Measurements from ENCODE around the gene CD44.

CD44 gene

GRCh38 chr11:35160902-35161597 lies 22.1 kb downstream of the CD44 start:
- DNase-seq: no peak

GRCh38 chr11:35162745-35163144 lies 23.8 kb downstream of the CD44 start:
- no peak for DNase-seq

- no peak for DNase-seq
These were observed 24.2 kb downstream of the CD44 start for GRCh38 chr11:35163209-35163608.

- DNase-seq: no peak
These were observed 24.9 kb downstream of the CD44 start for GRCh38 chr11:35163702-35164496.

- no peak for DNase-seq
These were observed 26.1 kb downstream of the CD44 start for GRCh38 chr11:35165030-35165422.

- no peak for DNase-seq
These were observed 26.7 kb downstream of the CD44 start for GRCh38 chr11:35165423-35166368.

GRCh38 chr11:35166369-35167360 lies 27.7 kb downstream of the CD44 start:
- DNase-seq: no peak

GRCh38 chr11:35167426-35167954 lies 28.5 kb downstream of the CD44 start:
- DNase-seq: no peak

GRCh38 chr11:35168671-35169070 lies 29.7 kb downstream of the CD44 start:
- no peak for DNase-seq

GRCh38 chr11:35169112-35169511 lies 30.1 kb downstream of the CD44 start:
- DNase-seq: no peak

- no peak for DNase-seq
These were observed 30.8 kb downstream of the CD44 start for GRCh38 chr11:35169754-35170153.

- no peak for DNase-seq
These were observed 31.5 kb downstream of the CD44 start for GRCh38 chr11:35170503-35170902.

- no peak for DNase-seq
These were observed 32.3 kb downstream of the CD44 start for GRCh38 chr11:35171226-35171625.

GRCh38 chr11:35173011-35173511 lies 34.1 kb downstream of the CD44 start:
- DNase-seq: no peak

GRCh38 chr11:35173616-35174566 lies 34.9 kb downstream of the CD44 start:
- no peak for DNase-seq

GRCh38 chr11:35174666-35175065 lies 35.7 kb downstream of the CD44 start:
- DNase-seq: no peak

GRCh38 chr11:35177370-35177769 lies 38.4 kb downstream of the CD44 start:
- no peak for DNase-seq

GRCh38 chr11:35178067-35178805 lies 39.3 kb downstream of the CD44 start:
- DNase-seq: no peak

GRCh38 chr11:35178873-35179272 lies 39.9 kb downstream of the CD44 start:
- DNase-seq: no peak
